Smooth muscle cell of the brain vasculature (primary cell): ENCODE data around the gene PROB1.
"Not testable (repeated sequence)": the region's sequence is repeated elsewhere in the genome, so short reads cannot be mapped to it uniquely, and the experiment has no call there.

ENCODE experiments used
- DNase-seq: peaks from one replicate; pipeline ENCODE4 v3.0.0-alpha.2; 2012; ENCODE audit warnings: low read depth, low spot score

PROB1 gene

GRCh38 chr5:139392678-139393496 lies 2.0 kb downstream of the PROB1 start:
- no peak for DNase-seq

- DNase-seq: no peak
Measured at GRCh38 chr5:139392324-139392677, 2.6 kb downstream of the PROB1 start.

- DNase-seq: no peak
Measured at GRCh38 chr5:139391570-139392323, 3.2 kb downstream of the PROB1 start.

GRCh38 chr5:139390639-139391569 lies 4.0 kb downstream of the PROB1 start:
- no peak for DNase-seq

GRCh38 chr5:139389701-139390638 lies 4.9 kb downstream of the PROB1 start, which contains the start of gene MZB1:
MZB1 (minus strand) TSS chr5:139389913; CDS start chr5:139389856, 57 bp downstream.
- DNase-seq: no peak

- DNase-seq: no peak
Measured at GRCh38 chr5:139388198-139388821, 6.6 kb downstream of the PROB1 start.

- DNase-seq: no peak
Measured at GRCh38 chr5:139387611-139388197, 7.2 kb downstream of the PROB1 start.

GRCh38 chr5:139386956-139387355 lies 7.9 kb downstream of the PROB1 start:
- DNase-seq: not testable (repeated sequence)

GRCh38 chr5:139386050-139386438 lies 8.9 kb downstream of the PROB1 start:
- no peak for DNase-seq

GRCh38 chr5:139385061-139386049 lies 9.5 kb downstream of the PROB1 start:
- no peak for DNase-seq

- DNase-seq: no peak
Measured at GRCh38 chr5:139384591-139385051, 10.3 kb downstream of the PROB1 start.

- DNase-seq: no peak
Measured at GRCh38 chr5:139383993-139384590, 10.8 kb downstream of the PROB1 start.

GRCh38 chr5:139383275-139383992 lies 11.5 kb downstream of the PROB1 start, which contains the start of gene SLC23A1:
SLC23A1 (minus strand) TSS chr5:139383297; CDS start chr5:139383253, 44 bp downstream.
- DNase-seq: no peak

- no peak for DNase-seq
Measured at GRCh38 chr5:139382807-139383206, 12.1 kb downstream of the PROB1 start.

GRCh38 chr5:139381837-139382761 lies 12.8 kb downstream of the PROB1 start:
- DNase-seq: no peak
